ENCODE results near the gene ACTA1. TPM values are rescaled to one million over a fixed set of nuclear protein-coding genes. Genes with fewer than 3 reads are reported as not detected.

The ACTA1 gene
- total RNA-seq, 1 experiment from 2014 or later, result not detected

GRCh38 chr1:229432116-229432461 is 1.8 kb downstream of the ACTA1 start:
- no TSS peak for BruUV-seq (replicated peaks)
- ChIA-PET POLR2A (ENCODE audit: low non-redundant PET) (no interaction called here), CTCF (no interaction called here)
- no peak for TF ChIP-seq CTCF (conservative IDR thresholded peaks at IDR 0.05; ENCODE audit: low read depth, low read length)
- TF ChIP-seq EZH2 (IDR thresholded peaks at IDR 0.05; ENCODE audit: borderline replicate concordance, low read depth, low read length, poor library complexity, severe bottlenecking), result peak; percentile 73
- DNase-seq (ENCODE audit: low spot score), result no peak
- Histone ChIP-seq H3K27me3 (replicated peaks; ENCODE audit: insufficient read depth, low read depth, low read length, poor library complexity) (peaks cover 70% of the 10 kb centered on the region), H3K9me3 (ENCODE audit: low read depth, low read length, poor library complexity, severe bottlenecking) (no peaks in the 10 kb centered on the region), H3K36me3 (ENCODE audit: insufficient read depth, low read length, poor library complexity, severe bottlenecking) (no peaks in the 10 kb centered on the region), H3K27ac (ENCODE audit: low read depth, low read length, poor library complexity, severe bottlenecking) (no peak overlapping the region), H3K4me3 (ENCODE audit: low read depth, low read length, poor library complexity, severe bottlenecking) (peak overlapping the region; percentile 37), H3K4me1 (ENCODE audit: insufficient read depth, low read length, poor library complexity, severe bottlenecking) (peaks cover 13% of the 10 kb centered on the region)
- intact Hi-C loops (cut with micrococcal nuclease; ENCODE audit: unreplicated experiment), result no loop called here

- BruUV-seq (replicated peaks), result no TSS peak
- POLR2A ChIA-PET (ENCODE audit: low non-redundant PET), result interaction anchor here (0.6 kb wide), 1 partner anchor 1118 kb away, joined by 5 read pairs; no protein-coding TSS in a partner anchor
- CTCF ChIA-PET, result no interaction called here
- Histone ChIP-seq H3K4me1 (ENCODE audit: insufficient read depth, low read length, poor library complexity, severe bottlenecking) (peaks cover 13% of the 10 kb centered on the region), H3K27ac (ENCODE audit: low read depth, low read length, poor library complexity, severe bottlenecking) (no peak overlapping the region), H3K4me3 (ENCODE audit: low read depth, low read length, poor library complexity, severe bottlenecking) (peak overlapping the region; percentile 37), H3K9me3 (ENCODE audit: low read depth, low read length, poor library complexity, severe bottlenecking) (no peaks in the 10 kb centered on the region), H3K36me3 (ENCODE audit: insufficient read depth, low read length, poor library complexity, severe bottlenecking) (no peaks in the 10 kb centered on the region), H3K27me3 (replicated peaks; ENCODE audit: insufficient read depth, low read depth, low read length, poor library complexity) (peaks cover 76% of the 10 kb centered on the region)
- intact Hi-C loops (cut with micrococcal nuclease; ENCODE audit: unreplicated experiment), result no loop called here
- peak; percentile 96 for TF ChIP-seq EZH2 (IDR thresholded peaks at IDR 0.05; ENCODE audit: borderline replicate concordance, low read depth, low read length, poor library complexity, severe bottlenecking)
- no peak for TF ChIP-seq CTCF (conservative IDR thresholded peaks at IDR 0.05; ENCODE audit: low read depth, low read length)
- DNase-seq (ENCODE audit: low spot score), result peak; percentile 90
Measured at GRCh38 chr1:229431284-229432115, 2.4 kb downstream of the ACTA1 start.

GRCh38 chr1:229430761-229431283 is 3.1 kb downstream of the ACTA1 start:
- no TSS peak for BruUV-seq (replicated peaks)
- no peak for TF ChIP-seq EZH2 (IDR thresholded peaks at IDR 0.05; ENCODE audit: borderline replicate concordance, low read depth, low read length, poor library complexity, severe bottlenecking)
- TF ChIP-seq CTCF (conservative IDR thresholded peaks at IDR 0.05; ENCODE audit: low read depth, low read length), result no peak
- H3K27ac ChIP-seq (ENCODE audit: low read depth, low read length, poor library complexity, severe bottlenecking), result no peak overlapping the region
- no peaks in the 10 kb centered on the region for H3K36me3 ChIP-seq (ENCODE audit: insufficient read depth, low read length, poor library complexity, severe bottlenecking)
- H3K27me3 ChIP-seq (replicated peaks; ENCODE audit: insufficient read depth, low read depth, low read length, poor library complexity), result peaks cover 82% of the 10 kb centered on the region
- CTCF ChIA-PET, result no interaction called here
- intact Hi-C loops (cut with micrococcal nuclease; ENCODE audit: unreplicated experiment), result no loop called here
- H3K4me1 ChIP-seq (ENCODE audit: insufficient read depth, low read length, poor library complexity, severe bottlenecking), result peaks cover 13% of the 10 kb centered on the region
- peak; percentile 73 for DNase-seq (ENCODE audit: low spot score)
- no peaks in the 10 kb centered on the region for H3K9me3 ChIP-seq (ENCODE audit: low read depth, low read length, poor library complexity, severe bottlenecking)
- POLR2A ChIA-PET (ENCODE audit: low non-redundant PET), result no interaction called here
- H3K4me3 ChIP-seq (ENCODE audit: low read depth, low read length, poor library complexity, severe bottlenecking), result peak overlapping the region; percentile 37

All from A673 (cell line).